Ammon's horn (tissue), 1 donor: ENCODE measurements around the gene PHACTR1.

Source experiments
- DNase-seq: peaks from one replicate; pipeline ENCODE4 v3.0.0-alpha.2; 2016; ENCODE audit warnings: low spot score

PHACTR1 gene

GRCh38 chr6:13289789-13290318 lies 573.3 kb downstream of the PHACTR1 start:
- no peak for DNase-seq

- DNase-seq: no peak
These were observed 573.8 kb downstream of the PHACTR1 start for GRCh38 chr6:13290335-13290734.

GRCh38 chr6:13292774-13293173 lies 576.2 kb downstream of the PHACTR1 start:
- no peak for DNase-seq

GRCh38 chr6:13294499-13295069 lies 578.0 kb downstream of the PHACTR1 start:
- no peak for DNase-seq

GRCh38 chr6:13295576-13295975 lies 579.0 kb downstream of the PHACTR1 start:
- DNase-seq: no peak

- DNase-seq: no peak
These were observed 580.0 kb downstream of the PHACTR1 start for GRCh38 chr6:13296536-13296997.

- no peak for DNase-seq
These were observed 580.8 kb downstream of the PHACTR1 start for GRCh38 chr6:13297391-13297790.

GRCh38 chr6:13298446-13298845 lies 581.9 kb downstream of the PHACTR1 start:
- DNase-seq: no peak

- no peak for DNase-seq
These were observed 582.8 kb downstream of the PHACTR1 start for GRCh38 chr6:13299403-13299821.

- DNase-seq: no peak
These were observed 583.4 kb downstream of the PHACTR1 start for GRCh38 chr6:13299918-13300317.

- DNase-seq: no peak
These were observed 584.4 kb downstream of the PHACTR1 start for GRCh38 chr6:13300643-13301590.

GRCh38 chr6:13302291-13302690 lies 585.7 kb downstream of the PHACTR1 start:
- DNase-seq: peak; percentile 74

- DNase-seq: peak; percentile 74
These were observed 586.4 kb downstream of the PHACTR1 start for GRCh38 chr6:13302751-13303667.

GRCh38 chr6:13303668-13304017 lies 587.1 kb downstream of the PHACTR1 start:
- DNase-seq: peak; percentile 71

- DNase-seq: no peak
These were observed 587.5 kb downstream of the PHACTR1 start for GRCh38 chr6:13304101-13304500.

GRCh38 chr6:13304580-13305260 lies 588.2 kb downstream of the PHACTR1 start:
- peak; percentile 64 for DNase-seq

GRCh38 chr6:13305288-13305687 lies 588.7 kb downstream of the PHACTR1 start:
- DNase-seq: no peak

- no peak for DNase-seq
These were observed 589.2 kb downstream of the PHACTR1 start for GRCh38 chr6:13305791-13306190.

GRCh38 chr6:13307508-13307995 lies 591.0 kb downstream of the PHACTR1 start:
- DNase-seq: no peak

GRCh38 chr6:13308332-13308731 lies 591.8 kb downstream of the PHACTR1 start:
- DNase-seq: no peak

- no peak for DNase-seq
These were observed 594.6 kb downstream of the PHACTR1 start for GRCh38 chr6:13311155-13311554.
